ENCODE data around the gene INPP5A. TPM values are rescaled to one million over a fixed set of nuclear protein-coding genes. Genes with fewer than 3 reads are reported as not detected.

The INPP5A gene
- total and polyA plus RNA-seq, 2 of the 13 experiments (the other 11 are each of a cell fraction or from before 2014, with no cell fraction given), result 17.5 to 37.9 TPM

DNA sequence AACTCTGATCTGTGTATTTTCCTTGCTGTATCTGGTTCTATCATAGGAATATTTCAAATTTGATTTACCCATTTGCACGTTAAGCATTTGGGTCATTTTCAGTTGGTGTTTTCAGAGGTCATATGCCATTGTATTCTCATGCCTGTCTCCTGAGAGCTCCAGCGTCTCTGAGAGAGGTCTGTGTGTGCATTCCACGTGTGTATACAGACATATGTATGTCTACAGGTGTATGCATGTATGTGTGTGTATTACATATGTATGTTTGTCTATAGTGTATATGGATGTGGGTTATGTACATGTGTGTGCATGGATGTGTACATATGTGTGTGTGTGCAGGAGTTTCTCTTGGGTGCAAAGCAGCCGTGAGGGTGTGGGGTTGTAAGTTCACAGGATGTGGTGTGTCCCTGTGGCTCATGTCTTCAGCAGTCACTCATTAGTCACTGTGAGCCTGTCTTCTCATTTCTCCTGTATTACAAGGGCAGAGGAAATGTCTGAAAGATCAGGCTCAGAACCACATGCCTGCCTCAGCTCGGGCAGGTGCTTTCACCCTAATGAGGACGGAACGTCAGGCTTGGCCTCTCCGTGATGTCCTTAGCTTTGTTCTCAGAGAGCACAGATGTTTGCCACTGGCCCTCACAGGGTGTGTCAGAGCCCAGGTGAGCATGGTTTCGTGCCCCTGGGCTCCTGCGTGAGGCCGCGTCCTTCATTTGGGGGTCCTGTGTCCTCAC is 146.7 kb downstream of the INPP5A start:
- FAIRE-seq (no peak), ATAC-seq (no peak), DNase-seq (ENCODE audit: low spot score) (no peak)
- Histone ChIP-seq H3K27ac (ENCODE audit: extremely low read length, insufficient read depth, low read length) (peak overlapping the region; percentile 77), H3K4me3 (replicated peaks in 1 of 3; ENCODE audit: insufficient read depth in 1 of 3, low read depth in 2 of 3, low read length in 3 of 3) (0 out of 6 replicates have a peak overlapping the region, but pooled peaks of 1 of the 3 experiments have one; percentile 52), H2AFZ (ENCODE audit: low read length) (no peak overlapping the region), H3K9me3 (ENCODE audit: low read length) (no peaks in the 10 kb centered on the region), H3K27me3 (ENCODE audit: control insufficient read depth in 1 of 2, insufficient read depth in 2 of 2, low read length in 2 of 2) (no peaks in the 10 kb centered on the region), H4K20me1 (ENCODE audit: insufficient read depth, low read length) (no peaks in the 10 kb centered on the region), H3K4me2 (ENCODE audit: low read depth, low read length) (peak overlapping the region; percentile 74), H3K9ac (ENCODE audit: insufficient read depth, low read depth, low read length) (0 out of 2 replicates have a peak overlapping the region, but pooled peaks have one; percentile 66), H3K79me2 (ENCODE audit: insufficient read depth, low read length) (no peaks in the 10 kb centered on the region), H3K4me1 (ENCODE audit: insufficient read depth, low read length) (peaks cover 24% of the 10 kb centered on the region), H3K36me3 (replicated peaks in 1 of 2; ENCODE audit: control insufficient read depth in 1 of 2, insufficient read depth in 2 of 2, low read length in 2 of 2) (no peaks in the 10 kb centered on the region; a peak in 1 of 5 replicates)
- ChIA-PET CTCF (ENCODE audit: low intra/inter-chr PET ratio, low total read pairs) (no interaction called here), POLR2A (no interaction called here)
- intact Hi-C loops (cut with micrococcal nuclease; ENCODE audit: unreplicated experiment) (no loop called here), in situ Hi-C loops (cut with HindIII; ENCODE audit: extremely low pct_ligation_motif_present, low pct_unique_long_range_greater_than_20kb) (no loop called here)
- 92% methylated on average over 8 of the region's 12 CpGs for WGBS (ENCODE audit: low lambda C conversion rate)
- BruUV-seq (replicated peaks), result no TSS peak
- TF ChIP-seq ZNF550 (CRISPR knock-in tag; IDR thresholded peaks at IDR 0.05; ENCODE audit: borderline replicate concordance), result 0 out of 2 replicates have a peak, but pooled peaks have one; percentile 37
- TF ChIP-seq, protein P1, sequence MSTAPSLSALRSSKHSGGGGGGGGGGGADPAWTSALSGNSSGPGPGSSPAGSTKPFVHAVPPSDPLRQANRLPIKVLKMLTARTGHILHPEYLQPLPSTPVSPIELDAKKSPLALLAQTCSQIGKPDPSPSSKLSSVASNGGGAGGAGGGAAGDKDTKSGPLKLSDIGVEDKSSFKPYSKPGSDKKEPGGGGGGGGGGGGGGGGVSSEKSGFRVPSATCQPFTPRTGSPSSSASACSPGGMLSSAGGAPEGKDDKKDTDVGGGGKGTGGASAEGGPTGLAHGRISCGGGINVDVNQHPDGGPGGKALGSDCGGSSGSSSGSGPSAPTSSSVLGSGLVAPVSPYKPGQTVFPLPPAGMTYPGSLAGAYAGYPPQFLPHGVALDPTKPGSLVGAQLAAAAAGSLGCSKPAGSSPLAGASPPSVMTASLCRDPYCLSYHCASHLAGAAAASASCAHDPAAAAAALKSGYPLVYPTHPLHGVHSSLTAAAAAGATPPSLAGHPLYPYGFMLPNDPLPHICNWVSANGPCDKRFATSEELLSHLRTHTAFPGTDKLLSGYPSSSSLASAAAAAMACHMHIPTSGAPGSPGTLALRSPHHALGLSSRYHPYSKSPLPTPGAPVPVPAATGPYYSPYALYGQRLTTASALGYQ (CRISPR knock-in tag; IDR thresholded peaks at IDR 0.05), result no peak

DNA sequence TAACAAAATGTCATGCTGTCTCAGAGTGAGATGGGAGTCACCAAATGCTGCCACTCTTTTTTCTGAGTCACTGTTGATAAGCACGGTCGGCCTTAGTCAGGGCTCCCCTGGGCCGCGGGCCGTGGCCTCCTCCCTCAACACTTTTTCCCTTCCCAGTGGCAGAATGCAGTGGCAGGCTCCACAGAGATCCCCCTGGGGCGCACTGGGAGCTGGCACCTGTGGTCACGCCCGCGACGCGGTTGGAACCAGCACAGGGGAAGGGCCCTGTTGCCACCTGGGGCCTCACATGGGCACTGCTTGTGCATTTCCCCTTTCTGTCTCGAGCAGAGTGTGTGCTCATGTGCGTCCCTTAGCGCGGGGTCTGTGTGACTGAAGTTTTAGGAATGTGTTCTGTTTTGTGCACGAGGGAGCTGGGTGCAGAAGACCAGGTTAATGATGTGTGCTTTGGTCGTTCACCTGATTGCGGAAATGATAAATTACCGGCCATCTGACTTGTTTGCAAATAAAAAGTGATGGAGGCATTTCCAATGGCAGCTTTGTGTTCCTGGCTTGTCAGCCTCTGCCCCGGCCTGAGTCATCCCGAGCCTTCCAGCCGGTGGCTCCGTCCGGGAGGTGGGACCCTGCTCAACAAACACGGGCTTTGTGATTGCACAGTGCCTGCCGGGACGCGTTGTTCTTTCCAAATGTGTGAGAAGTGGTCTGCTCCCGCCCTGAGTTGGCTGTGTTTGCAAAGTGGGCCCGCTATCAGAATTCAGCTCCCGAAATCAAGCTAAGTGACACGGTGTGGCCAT is 147.7 kb downstream of the INPP5A start:
- peak overlapping the region; percentile 40 to 69 (median 52) for H3K4me3 ChIP-seq (replicated peaks in 1 of 3; ENCODE audit: insufficient read depth in 1 of 3, low read depth in 2 of 3, low read length in 3 of 3)
- no peaks in the 10 kb centered on the region for H3K27me3 ChIP-seq (ENCODE audit: control insufficient read depth in 1 of 2, insufficient read depth in 2 of 2, low read length in 2 of 2)
- peak; percentile 96 for FAIRE-seq
- H3K4me1 ChIP-seq (ENCODE audit: insufficient read depth, low read length), result peaks cover 24% of the 10 kb centered on the region
- H3K9ac ChIP-seq (ENCODE audit: insufficient read depth, low read depth, low read length), result peak overlapping the region; percentile 66
- peak overlapping the region; percentile 77 for H3K27ac ChIP-seq (ENCODE audit: extremely low read length, insufficient read depth, low read length)
- ChIA-PET POLR2A (no interaction called here), CTCF (ENCODE audit: low intra/inter-chr PET ratio, low total read pairs) (no interaction called here)
- BruUV-seq (replicated peaks), result no TSS peak
- in situ Hi-C loops (cut with HindIII; ENCODE audit: extremely low pct_ligation_motif_present, low pct_unique_long_range_greater_than_20kb), result no loop called here
- H3K9me3 ChIP-seq (ENCODE audit: low read length), result no peaks in the 10 kb centered on the region
- intact Hi-C loops (cut with micrococcal nuclease; ENCODE audit: unreplicated experiment), result loop anchor here (1.0 kb wide), 1 partner anchor 31 kb away; no protein-coding TSS in a partner anchor
- no peaks in the 10 kb centered on the region for H4K20me1 ChIP-seq (ENCODE audit: insufficient read depth, low read length)
- DNase-seq (ENCODE audit: low spot score), result peak; percentile 90
- ATAC-seq, result peak; percentile 97
- no peaks in the 10 kb centered on the region for H3K79me2 ChIP-seq (ENCODE audit: insufficient read depth, low read length)
- H2AFZ ChIP-seq (ENCODE audit: low read length), result no peak overlapping the region
- H3K36me3 ChIP-seq (replicated peaks in 1 of 2; ENCODE audit: control insufficient read depth in 1 of 2, insufficient read depth in 2 of 2, low read length in 2 of 2), result no peaks in the 10 kb centered on the region; a peak in 1 of 5 replicates
- peak overlapping the region; percentile 74 for H3K4me2 ChIP-seq (ENCODE audit: low read depth, low read length)
- WGBS (ENCODE audit: low lambda C conversion rate), result 2% methylated on average over 24 of the region's 32 CpGs
- TF ChIP-seq GABPB1 (CRISPR knock-in tag; IDR thresholded peaks at IDR 0.05) (peak; percentile 16; the same call in 1 of the 2 replicates), SATB2 (CRISPR knock-in tag; IDR thresholded peaks at IDR 0.05) (no peak), YY1 (IDR thresholded peaks at IDR 0.05; ENCODE audit: insufficient read depth, insufficient replicate concordance, low read depth, low read length) (peak; percentile 34), MZF1 (CRISPR knock-in tag; IDR thresholded peaks at IDR 0.05; ENCODE audit: borderline replicate concordance) (no peak), MTF2 (CRISPR knock-in tag; IDR thresholded peaks at IDR 0.05; ENCODE audit: borderline replicate concordance) (no peak), SOX5 (CRISPR knock-in tag; IDR thresholded peaks at IDR 0.05; ENCODE audit: borderline replicate concordance) (peak; percentile 37; the same call in 1 of the 2 replicates)
- TF ChIP-seq, protein P2, sequence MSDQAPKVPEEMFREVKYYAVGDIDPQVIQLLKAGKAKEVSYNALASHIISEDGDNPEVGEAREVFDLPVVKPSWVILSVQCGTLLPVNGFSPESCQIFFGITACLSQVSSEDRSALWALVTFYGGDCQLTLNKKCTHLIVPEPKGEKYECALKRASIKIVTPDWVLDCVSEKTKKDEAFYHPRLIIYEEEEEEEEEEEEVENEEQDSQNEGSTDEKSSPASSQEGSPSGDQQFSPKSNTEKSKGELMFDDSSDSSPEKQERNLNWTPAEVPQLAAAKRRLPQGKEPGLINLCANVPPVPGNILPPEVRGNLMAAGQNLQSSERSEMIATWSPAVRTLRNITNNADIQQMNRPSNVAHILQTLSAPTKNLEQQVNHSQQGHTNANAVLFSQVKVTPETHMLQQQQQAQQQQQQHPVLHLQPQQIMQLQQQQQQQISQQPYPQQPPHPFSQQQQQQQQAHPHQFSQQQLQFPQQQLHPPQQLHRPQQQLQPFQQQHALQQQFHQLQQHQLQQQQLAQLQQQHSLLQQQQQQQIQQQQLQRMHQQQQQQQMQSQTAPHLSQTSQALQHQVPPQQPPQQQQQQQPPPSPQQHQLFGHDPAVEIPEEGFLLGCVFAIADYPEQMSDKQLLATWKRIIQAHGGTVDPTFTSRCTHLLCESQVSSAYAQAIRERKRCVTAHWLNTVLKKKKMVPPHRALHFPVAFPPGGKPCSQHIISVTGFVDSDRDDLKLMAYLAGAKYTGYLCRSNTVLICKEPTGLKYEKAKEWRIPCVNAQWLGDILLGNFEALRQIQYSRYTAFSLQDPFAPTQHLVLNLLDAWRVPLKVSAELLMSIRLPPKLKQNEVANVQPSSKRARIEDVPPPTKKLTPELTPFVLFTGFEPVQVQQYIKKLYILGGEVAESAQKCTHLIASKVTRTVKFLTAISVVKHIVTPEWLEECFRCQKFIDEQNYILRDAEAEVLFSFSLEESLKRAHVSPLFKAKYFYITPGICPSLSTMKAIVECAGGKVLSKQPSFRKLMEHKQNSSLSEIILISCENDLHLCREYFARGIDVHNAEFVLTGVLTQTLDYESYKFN (CRISPR knock-in tag; conservative IDR thresholded peaks at IDR 0.05), result peak; percentile 60; the same call in 1 of the 2 replicates

Measured in HepG2 (cell line).